Calu3 (cell line): ENCODE data around the gene PRCD. TPM values are rescaled to one million over a fixed set of nuclear protein-coding genes. Genes with fewer than 3 reads are reported as not detected.
"Not testable (repeated sequence)": the region's sequence is repeated elsewhere in the genome, so short reads cannot be mapped to it uniquely, and the experiment has no call there.

Source experiments
- BruUV-seq: library from RNA; stranded (reverse); fragments of 400-500 nt; replicated peaks from 2 replicates; lab custom pipeline; 2021; lab: Mats Ljungman, UMichigan
- CTCF ChIA-PET: fragments of 300-600 bp; sonication (Branson Sonifier 250); formaldehyde crosslinking; loops from one replicate; lab custom pipeline; 2022; ENCODE audit warnings: antibody characterized with exemption; lab: Charles Lee
- DNase-seq: peaks from one replicate; pipeline ENCODE4 v3.0.0; 2022
- H3K27ac Mint-ChIP-seq: one replicate; pipeline ENCODE4 v1.8.0; 2022; ENCODE audit warnings: mixed read lengths; ENCODE audit not compliant: unreplicated experiment
- H3K27me3 Mint-ChIP-seq: one replicate; pipeline ENCODE4 v1.8.0; 2022; ENCODE audit warnings: mixed read lengths; ENCODE audit not compliant: unreplicated experiment
- H3K36me3 Mint-ChIP-seq: one replicate; pipeline ENCODE4 v1.8.0; 2022; ENCODE audit warnings: mild to moderate bottlenecking, moderate library complexity, mixed read lengths; ENCODE audit not compliant: insufficient read depth, unreplicated experiment
- H3K4me1 Mint-ChIP-seq: one replicate; pipeline ENCODE4 v1.8.0; 2022; ENCODE audit warnings: mild to moderate bottlenecking, low read depth, mixed read lengths; ENCODE audit not compliant: unreplicated experiment
- H3K4me3 Mint-ChIP-seq: one replicate; pipeline ENCODE4 v1.8.0; 2022; ENCODE audit warnings: mild to moderate bottlenecking, low read depth, moderate library complexity, mixed read lengths; ENCODE audit not compliant: unreplicated experiment
- H3K9me3 Mint-ChIP-seq: one replicate; pipeline ENCODE4 v1.8.0; 2022; ENCODE audit warnings: low read depth, mixed read lengths; ENCODE audit not compliant: unreplicated experiment
- intact Hi-C: fragments of 100-400 bp; cut with micrococcal nuclease; formaldehyde crosslinking; loops from one replicate; pipeline ENCODE4 v1.10.0; 2022; ENCODE audit not compliant: unreplicated experiment
- total RNA-seq: library from RNA; stranded (reverse); gene quantifications from 2 replicates; pipeline ENCODE4 v1.2.3, GENCODE V29; 2022
- TF ChIP-seq, protein P1 (sequence below): fragments of 200-600 bp; IDR thresholded peaks from one replicate; pipeline ENCODE4 v1.8.0; 2022; ENCODE audit warnings: antibody characterized with exemption; ENCODE audit not compliant: unreplicated experiment

Gene PRCD
- total RNA-seq, 1 experiment from 2014 or later: not detected

DNA sequence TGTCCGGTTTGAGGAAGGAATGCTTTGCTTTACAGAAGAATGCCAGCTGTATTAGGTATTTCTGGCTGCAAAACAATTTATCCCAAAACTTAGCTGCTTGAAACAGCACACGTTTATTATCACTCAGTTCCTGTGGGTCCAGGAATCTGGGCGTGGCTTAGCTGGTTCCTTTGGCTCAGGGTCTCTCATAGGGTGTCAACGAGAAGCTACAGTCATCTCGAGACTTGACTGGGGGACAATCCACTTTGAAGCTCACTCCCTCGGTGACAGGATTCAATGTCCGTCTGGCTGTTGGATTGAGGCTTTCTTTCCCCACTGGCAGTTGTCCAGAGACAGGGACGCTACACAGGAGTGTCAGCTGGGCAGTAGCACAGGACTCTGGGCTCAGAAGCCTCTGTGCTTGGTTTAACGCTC lies 29.0 kb upstream of the PRCD start:
- Mint-ChIP-seq H3K27me3 (peaks cover 67% of the 10 kb centered on the region), H3K4me1 (no peaks in the 10 kb centered on the region), H3K36me3 (no peaks in the 10 kb centered on the region), H3K4me3 (no peak overlapping the region), H3K27ac (no peak overlapping the region), H3K9me3 (no peaks in the 10 kb centered on the region)
- no peak for DNase-seq
- CTCF ChIA-PET: no interaction called here
- no TSS peak for BruUV-seq
- intact Hi-C loops: no loop called here
- TF ChIP-seq, protein P1, sequence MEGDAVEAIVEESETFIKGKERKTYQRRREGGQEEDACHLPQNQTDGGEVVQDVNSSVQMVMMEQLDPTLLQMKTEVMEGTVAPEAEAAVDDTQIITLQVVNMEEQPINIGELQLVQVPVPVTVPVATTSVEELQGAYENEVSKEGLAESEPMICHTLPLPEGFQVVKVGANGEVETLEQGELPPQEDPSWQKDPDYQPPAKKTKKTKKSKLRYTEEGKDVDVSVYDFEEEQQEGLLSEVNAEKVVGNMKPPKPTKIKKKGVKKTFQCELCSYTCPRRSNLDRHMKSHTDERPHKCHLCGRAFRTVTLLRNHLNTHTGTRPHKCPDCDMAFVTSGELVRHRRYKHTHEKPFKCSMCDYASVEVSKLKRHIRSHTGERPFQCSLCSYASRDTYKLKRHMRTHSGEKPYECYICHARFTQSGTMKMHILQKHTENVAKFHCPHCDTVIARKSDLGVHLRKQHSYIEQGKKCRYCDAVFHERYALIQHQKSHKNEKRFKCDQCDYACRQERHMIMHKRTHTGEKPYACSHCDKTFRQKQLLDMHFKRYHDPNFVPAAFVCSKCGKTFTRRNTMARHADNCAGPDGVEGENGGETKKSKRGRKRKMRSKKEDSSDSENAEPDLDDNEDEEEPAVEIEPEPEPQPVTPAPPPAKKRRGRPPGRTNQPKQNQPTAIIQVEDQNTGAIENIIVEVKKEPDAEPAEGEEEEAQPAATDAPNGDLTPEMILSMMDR: no peak

DNA sequence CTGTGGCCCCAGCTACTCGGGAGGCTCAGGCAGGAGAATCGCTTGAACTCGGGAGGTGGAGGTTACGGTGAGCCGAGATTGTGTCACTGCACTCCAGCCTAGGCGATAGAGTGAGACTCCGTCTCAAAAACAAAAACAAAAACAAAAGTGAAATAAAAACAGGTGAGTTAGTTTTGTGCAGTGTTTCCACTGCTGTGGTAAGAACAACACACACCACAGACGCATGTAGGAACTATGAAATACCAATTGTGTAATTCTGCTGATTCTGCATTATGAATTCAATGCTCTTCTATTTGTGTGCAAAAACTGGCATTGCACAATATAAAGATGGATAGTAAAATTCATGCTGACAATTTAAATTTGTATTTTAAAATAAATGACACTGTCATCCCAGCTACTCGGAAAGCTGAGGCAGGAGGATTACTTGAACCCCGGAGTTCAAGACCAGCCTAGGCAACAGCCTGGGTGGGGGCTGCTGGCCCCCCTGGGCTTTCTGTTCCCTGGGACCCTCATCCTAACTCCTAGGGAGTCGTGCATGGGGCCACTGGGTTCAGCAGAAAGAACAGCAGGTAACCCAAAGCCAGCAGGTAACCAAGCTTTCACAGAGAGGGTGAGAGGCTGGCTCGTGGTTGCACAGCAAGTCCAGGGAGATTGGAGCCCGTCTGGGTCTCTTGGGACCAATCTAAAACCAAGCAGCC lies 28.0 kb upstream of the PRCD start:
- no peak overlapping the region for H3K4me3 Mint-ChIP-seq
- no peaks in the 10 kb centered on the region for H3K9me3 Mint-ChIP-seq
- no peaks in the 10 kb centered on the region for H3K4me1 Mint-ChIP-seq
- H3K27ac Mint-ChIP-seq: no peak overlapping the region
- CTCF ChIA-PET: no interaction called here
- BruUV-seq: no TSS peak
- intact Hi-C loops: no loop called here
- TF ChIP-seq, protein P1: no peak
- DNase-seq: no peak
- H3K36me3 Mint-ChIP-seq: no peaks in the 10 kb centered on the region
- peaks cover 67% of the 10 kb centered on the region for H3K27me3 Mint-ChIP-seq

DNA sequence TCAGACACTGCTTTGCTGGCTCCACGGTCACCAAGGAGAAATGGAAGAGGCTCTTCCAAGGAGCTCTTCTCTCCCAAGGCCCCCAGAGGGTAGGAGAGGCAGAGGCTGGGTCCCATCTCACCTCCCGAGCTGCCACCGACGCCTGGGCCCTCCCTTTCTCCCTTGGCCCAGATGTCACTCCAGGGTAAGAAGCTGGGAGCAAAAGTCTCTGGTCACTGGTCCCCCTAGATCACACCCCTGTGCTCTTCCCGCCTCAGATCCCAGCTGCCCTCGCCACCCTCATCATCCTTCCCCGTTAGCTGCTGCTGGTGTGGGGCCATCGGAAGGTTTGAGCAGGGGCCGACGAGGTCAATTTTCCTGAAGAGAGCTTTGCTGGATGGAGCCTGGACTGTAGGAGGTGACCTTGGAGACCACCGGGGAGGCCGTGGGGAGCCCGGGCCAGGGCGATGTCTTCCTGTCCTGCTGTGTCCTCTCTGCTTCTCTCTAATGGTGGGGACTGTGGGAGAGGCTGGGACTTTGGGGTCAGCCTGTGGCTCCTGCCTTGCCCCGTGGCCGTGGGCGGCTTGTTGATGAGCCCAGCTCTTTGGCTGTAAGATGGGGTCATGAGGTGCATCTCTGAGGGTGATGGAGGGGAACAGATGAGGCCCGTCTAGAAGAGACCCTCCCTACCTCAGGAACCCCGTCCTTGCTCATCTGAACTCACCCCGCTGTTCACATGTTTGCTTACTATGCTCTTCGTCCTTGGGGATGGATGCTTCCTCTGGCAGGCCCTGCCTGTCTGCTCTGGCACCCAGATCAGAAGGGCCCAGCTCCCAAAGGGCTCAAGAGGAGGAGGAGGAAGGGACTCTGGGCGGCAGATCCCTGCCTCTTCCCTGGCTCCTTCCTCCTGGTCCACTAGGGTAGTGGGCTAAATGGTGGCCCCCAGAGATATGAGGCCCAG lies 27.2 kb upstream of the PRCD start:
- Mint-ChIP-seq H3K36me3 (no peaks in the 10 kb centered on the region), H3K27me3 (peaks cover 61% of the 10 kb centered on the region), H3K4me1 (no peaks in the 10 kb centered on the region), H3K27ac (no peak overlapping the region), H3K9me3 (no peaks in the 10 kb centered on the region), H3K4me3 (no peak overlapping the region)
- no peak for DNase-seq
- no TSS peak for BruUV-seq
- TF ChIP-seq, protein P1: no peak
- CTCF ChIA-PET: interaction anchor here (0.6 kb wide), 1 partner anchor 12 kb away, joined by 6 read pairs; no protein-coding TSS in a partner anchor
- intact Hi-C loops: no loop called here

DNA sequence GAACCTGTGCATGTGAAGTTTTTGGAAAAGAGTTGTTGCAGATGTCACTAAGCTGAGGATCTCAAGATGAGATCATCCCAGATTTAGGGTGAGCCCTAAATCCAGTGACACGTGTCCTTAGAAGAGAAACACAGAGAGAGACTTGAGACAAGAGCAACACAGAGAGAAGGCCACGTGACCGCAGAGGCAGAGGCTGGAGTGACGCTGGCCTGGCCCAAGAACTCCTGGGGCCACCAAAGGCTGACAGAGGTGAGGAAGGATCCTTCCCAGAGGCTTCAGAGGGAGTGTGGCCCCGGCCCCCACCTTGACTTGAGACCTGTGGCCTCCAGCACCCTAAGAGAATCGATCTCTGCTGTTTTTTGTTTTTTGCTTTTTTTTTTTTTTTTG lies 26.5 kb upstream of the PRCD start:
- Mint-ChIP-seq H3K9me3 (no peaks in the 10 kb centered on the region), H3K36me3 (no peaks in the 10 kb centered on the region), H3K27me3 (peaks cover 57% of the 10 kb centered on the region), H3K27ac (no peak overlapping the region), H3K4me3 (no peak overlapping the region), H3K4me1 (no peaks in the 10 kb centered on the region)
- TF ChIP-seq, protein P1: no peak
- intact Hi-C loops: no loop called here
- no TSS peak for BruUV-seq
- CTCF ChIA-PET: interaction anchor here (0.7 kb wide), 2 partner anchors 125 to 1101 kb away, joined by 3 read pairs; no protein-coding TSS in a partner anchor
- no peak for DNase-seq

DNA sequence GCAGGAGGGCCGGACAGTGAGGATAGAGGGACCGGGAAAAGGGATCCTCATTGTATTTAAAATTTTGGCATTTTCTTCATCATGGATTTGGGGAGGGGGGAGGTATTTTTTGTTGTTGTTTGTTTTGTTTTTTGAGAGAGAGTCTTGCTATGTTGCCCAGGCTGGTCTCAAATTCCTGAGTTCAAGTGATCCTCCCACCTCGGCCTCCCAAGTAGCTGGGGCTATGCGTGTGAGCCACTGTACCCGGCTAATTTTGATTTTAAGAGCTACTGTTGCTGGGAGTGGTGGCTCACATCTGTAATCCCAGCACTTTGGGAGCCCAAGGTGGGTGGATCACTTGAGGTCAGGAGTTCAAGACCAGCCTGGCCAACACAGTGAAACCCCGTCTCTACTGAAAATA lies 25.5 kb upstream of the PRCD start:
- H3K36me3 Mint-ChIP-seq, H3K27ac Mint-ChIP-seq, intact Hi-C loops, H3K9me3 Mint-ChIP-seq, H3K4me1 Mint-ChIP-seq, DNase-seq, H3K4me3 Mint-ChIP-seq, CTCF ChIA-PET, BruUV-seq: not testable (repeated sequence)
- peaks cover 58% of the 10 kb centered on the region for H3K27me3 Mint-ChIP-seq
